Hepatocyte (in vitro differentiated cells): ENCODE results near the gene MDP1.

Source experiments
- EZH2 ChIP-seq: fragments of 200-600 bp; sonication (generic); IDR thresholded peaks from 2 replicates; pipeline ENCODE4 v1.6.1; 2016; ENCODE audit warnings: antibody characterized with exemption, mild to moderate bottlenecking, borderline replicate concordance
- EZH2phosphoT487 ChIP-seq: fragments of 200-600 bp; sonication (generic); IDR thresholded peaks from one replicate; pipeline ENCODE4 v1.6.1; 2018; ENCODE audit warnings: antibody characterized with exemption, mild to moderate bottlenecking, low read depth, moderate library complexity; ENCODE audit not compliant: unreplicated experiment, severe bottlenecking
- TF ChIP-seq, protein P1 (sequence below): fragments of 200-600 bp; sonication (generic); IDR thresholded peaks from 2 replicates; pipeline ENCODE4 v1.5.1; 2016; ENCODE audit warnings: antibody characterized with exemption, mild to moderate bottlenecking; ENCODE audit not compliant: poor library complexity

DNA sequence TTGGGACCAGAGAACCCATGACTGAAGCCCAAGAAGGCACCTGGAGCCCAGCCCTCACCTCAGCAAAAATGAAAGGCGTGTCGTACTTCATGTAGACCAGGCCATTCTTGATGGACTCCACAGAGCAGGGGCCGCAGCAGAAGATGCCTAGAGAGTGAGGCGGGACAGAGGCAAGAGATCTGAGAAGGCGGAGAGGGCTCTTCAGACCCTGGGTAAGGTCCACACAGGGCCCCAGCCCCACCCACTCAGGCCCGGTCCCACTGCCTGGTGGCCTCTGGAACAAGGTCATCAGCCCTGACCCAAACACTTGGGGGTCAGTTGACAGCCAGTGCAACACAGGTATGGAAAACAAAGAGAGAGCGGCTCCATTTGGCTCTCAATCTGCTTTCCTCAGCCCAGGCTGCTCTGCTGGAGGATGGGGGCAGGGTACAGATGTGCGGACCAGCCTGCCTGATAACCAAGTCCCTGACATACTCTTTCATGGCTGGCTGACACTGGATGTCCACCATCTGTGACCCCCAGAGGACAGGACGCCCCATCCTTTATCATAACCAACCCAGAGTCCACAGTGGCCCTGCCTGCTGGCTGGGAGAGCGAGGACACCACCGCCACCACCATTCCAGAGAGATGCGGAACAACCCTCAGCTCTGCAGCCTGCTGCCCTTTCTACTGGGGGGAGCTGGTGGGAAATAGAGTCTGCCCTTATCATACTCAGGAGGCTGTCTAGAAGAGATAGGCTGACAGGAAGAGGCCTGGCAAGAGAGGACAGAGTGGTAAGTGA lies 40.3 kb upstream of the MDP1 start:
- TF ChIP-seq, protein P1, sequence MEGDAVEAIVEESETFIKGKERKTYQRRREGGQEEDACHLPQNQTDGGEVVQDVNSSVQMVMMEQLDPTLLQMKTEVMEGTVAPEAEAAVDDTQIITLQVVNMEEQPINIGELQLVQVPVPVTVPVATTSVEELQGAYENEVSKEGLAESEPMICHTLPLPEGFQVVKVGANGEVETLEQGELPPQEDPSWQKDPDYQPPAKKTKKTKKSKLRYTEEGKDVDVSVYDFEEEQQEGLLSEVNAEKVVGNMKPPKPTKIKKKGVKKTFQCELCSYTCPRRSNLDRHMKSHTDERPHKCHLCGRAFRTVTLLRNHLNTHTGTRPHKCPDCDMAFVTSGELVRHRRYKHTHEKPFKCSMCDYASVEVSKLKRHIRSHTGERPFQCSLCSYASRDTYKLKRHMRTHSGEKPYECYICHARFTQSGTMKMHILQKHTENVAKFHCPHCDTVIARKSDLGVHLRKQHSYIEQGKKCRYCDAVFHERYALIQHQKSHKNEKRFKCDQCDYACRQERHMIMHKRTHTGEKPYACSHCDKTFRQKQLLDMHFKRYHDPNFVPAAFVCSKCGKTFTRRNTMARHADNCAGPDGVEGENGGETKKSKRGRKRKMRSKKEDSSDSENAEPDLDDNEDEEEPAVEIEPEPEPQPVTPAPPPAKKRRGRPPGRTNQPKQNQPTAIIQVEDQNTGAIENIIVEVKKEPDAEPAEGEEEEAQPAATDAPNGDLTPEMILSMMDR = no peak
- TF ChIP-seq EZH2 = no peak
- no peak for TF ChIP-seq EZH2phosphoT487
